WTC11 (cell line): ENCODE data around the gene ZNF646. TPM values are rescaled to one million over a fixed set of nuclear protein-coding genes. Genes with fewer than 3 reads are reported as not detected.

Experiments
- ATAC-seq: fragments of 200-7000 bp; cut with Tn5 transposase; 2 replicates; pipeline ENCODE4 v1.10.0; 2021; ENCODE audit warnings: mild to moderate bottlenecking, moderate library complexity
- CTCF ChIA-PET: fragments of 300-600 bp; sonication (Branson Sonifier 250); formaldehyde crosslinking; loops from one replicate; lab custom pipeline; 2021; ENCODE audit warnings: antibody characterized with exemption; lab: Charles Lee
- POLR2A ChIA-PET: fragments of 350-600 bp; sonication (Branson Sonifier 250); formaldehyde crosslinking; loops from one replicate; lab custom pipeline; 2021; ENCODE audit warnings: antibody characterized with exemption; lab: Charles Lee
- DNase-seq: peaks from one replicate; pipeline ENCODE4 v3.0.0; 2021; ENCODE audit warnings: low spot score
- H3K27ac Mint-ChIP-seq: 2 replicates; pipeline ENCODE4 v1.8.0; 2021; ENCODE audit warnings: mixed read lengths
- H3K27me3 Mint-ChIP-seq: 2 replicates; pipeline ENCODE4 v1.8.0; 2021; ENCODE audit warnings: low read depth, mild to moderate bottlenecking, moderate library complexity, mixed read lengths
- H3K36me3 Mint-ChIP-seq: 2 replicates; pipeline ENCODE4 v1.8.0; 2021; ENCODE audit warnings: mixed read lengths
- H3K4me1 Mint-ChIP-seq: 2 replicates; pipeline ENCODE4 v1.8.0; 2022; ENCODE audit warnings: mixed read lengths
- H3K4me3 Mint-ChIP-seq: 2 replicates; pipeline ENCODE4 v1.8.0; 2021; ENCODE audit warnings: mild to moderate bottlenecking, moderate library complexity, mixed read lengths
- H3K9me3 Mint-ChIP-seq: 2 replicates; pipeline ENCODE4 v1.8.0; 2021; ENCODE audit warnings: mixed read lengths
- EMX1 ChIP-seq: fragments of 250-450 bp; sonication (Bioruptor Pico); IDR thresholded peaks from 2 replicates; pipeline ENCODE4 v1.8.0; 2021; ENCODE audit warnings: mild to moderate bottlenecking
- GABPB1 ChIP-seq: sonication (generic); formaldehyde crosslinking; IDR thresholded peaks from 2 replicates; pipeline ENCODE4 v1.8.1; 2023; ENCODE audit warnings: mild to moderate bottlenecking, missing genetic modification reagents
- IRF1 ChIP-seq: sonication (generic); formaldehyde crosslinking; IDR thresholded peaks from 2 replicates; pipeline ENCODE4 v1.8.0; 2023; ENCODE audit warnings: missing genetic modification reagents
- MAX ChIP-seq: sonication (generic); formaldehyde crosslinking; IDR thresholded peaks from 2 replicates; pipeline ENCODE4 v1.8.0; 2022; ENCODE audit warnings: mild to moderate bottlenecking, missing genetic modification reagents
- MYBL2 ChIP-seq: sonication (generic); formaldehyde crosslinking; IDR thresholded peaks from 2 replicates; pipeline ENCODE4 v1.8.1; 2023; ENCODE audit warnings: mild to moderate bottlenecking, moderate library complexity, missing genetic modification reagents
- NFATC4 ChIP-seq: fragments of 250-450 bp; sonication (Bioruptor Pico); IDR thresholded peaks from 2 replicates; pipeline ENCODE4 v1.9.0; 2021; ENCODE audit warnings: mild to moderate bottlenecking
- NR2C2 ChIP-seq: sonication (generic); formaldehyde crosslinking; IDR thresholded peaks from 2 replicates; pipeline ENCODE4 v1.8.0; 2022; ENCODE audit warnings: mild to moderate bottlenecking, missing genetic modification reagents
- OVOL2 ChIP-seq: fragments of 250-450 bp; sonication (Bioruptor Pico); IDR thresholded peaks from 2 replicates; pipeline ENCODE4 v1.9.0; 2021; ENCODE audit warnings: mild to moderate bottlenecking, borderline replicate concordance
- SMAD4 ChIP-seq: sonication (generic); formaldehyde crosslinking; IDR thresholded peaks from 2 replicates; pipeline ENCODE4 v1.8.0; 2022; ENCODE audit warnings: mild to moderate bottlenecking, missing genetic modification reagents
- SP1 ChIP-seq: sonication (generic); formaldehyde crosslinking; conservative IDR thresholded peaks from 2 replicates; pipeline ENCODE4 v1.8.1; 2022; ENCODE audit warnings: missing genetic modification reagents
- TEAD4 ChIP-seq: sonication (generic); formaldehyde crosslinking; IDR thresholded peaks from 2 replicates; pipeline ENCODE4 v1.8.0; 2022; ENCODE audit warnings: mild to moderate bottlenecking, missing genetic modification reagents
- TP53 ChIP-seq: sonication (generic); formaldehyde crosslinking; IDR thresholded peaks from 2 replicates; pipeline ENCODE4 v1.8.1; 2023; ENCODE audit warnings: mild to moderate bottlenecking, missing genetic modification reagents
- ZMAT4 ChIP-seq: fragments of 250-450 bp; sonication (Bioruptor Pico); IDR thresholded peaks from 2 replicates; pipeline ENCODE4 v1.9.0; 2021; ENCODE audit warnings: mild to moderate bottlenecking
- ZNF138 ChIP-seq: sonication (generic); formaldehyde crosslinking; conservative IDR thresholded peaks from 2 replicates; pipeline ENCODE4 v1.8.1; 2022; ENCODE audit warnings: mild to moderate bottlenecking, moderate library complexity, missing genetic modification reagents
- ZNF396 ChIP-seq: fragments of 250-450 bp; sonication (Bioruptor Pico); IDR thresholded peaks from 2 replicates; pipeline ENCODE4 v1.8.0; 2021; ENCODE audit warnings: mild to moderate bottlenecking, moderate library complexity, borderline replicate concordance
- ZNF423 ChIP-seq: fragments of 250-450 bp; sonication (Bioruptor Pico); IDR thresholded peaks from 2 replicates; pipeline ENCODE4 v2.1.2; 2022; ENCODE audit warnings: mild to moderate bottlenecking, moderate library complexity
- total RNA-seq: library from RNA; stranded (reverse); gene quantifications from 3 replicates; pipeline ENCODE4 v1.2.3, GENCODE V29; 2021
- TF ChIP-seq, protein P1 (sequence below): sonication (generic); formaldehyde crosslinking; IDR thresholded peaks from 2 replicates; pipeline ENCODE4 v1.8.1; 2023; ENCODE audit warnings: mild to moderate bottlenecking, missing genetic modification reagents, moderate library complexity
- TF ChIP-seq, protein P2 (sequence below): sonication (generic); formaldehyde crosslinking; IDR thresholded peaks from 2 replicates; pipeline ENCODE4 v1.8.0; 2022; ENCODE audit warnings: mild to moderate bottlenecking, missing genetic modification reagents
- TF ChIP-seq, protein P3 (sequence below): sonication (generic); formaldehyde crosslinking; IDR thresholded peaks from 2 replicates; pipeline ENCODE4 v1.8.1; 2023; ENCODE audit warnings: mild to moderate bottlenecking, missing genetic modification reagents, borderline replicate concordance
- TF ChIP-seq, protein P4 (sequence below): sonication (generic); formaldehyde crosslinking; conservative IDR thresholded peaks from 2 replicates; pipeline ENCODE4 v1.8.1; 2023; ENCODE audit warnings: mild to moderate bottlenecking, low read depth, missing genetic modification reagents, moderate library complexity
- TF ChIP-seq, protein P5 (sequence below): sonication (generic); formaldehyde crosslinking; IDR thresholded peaks from 2 replicates; pipeline ENCODE4 v1.8.1; 2022; ENCODE audit warnings: mild to moderate bottlenecking, missing genetic modification reagents, moderate library complexity, borderline replicate concordance

The ZNF646 gene
- total RNA-seq, 1 experiment from 2014 or later: 29.3 TPM

DNA sequence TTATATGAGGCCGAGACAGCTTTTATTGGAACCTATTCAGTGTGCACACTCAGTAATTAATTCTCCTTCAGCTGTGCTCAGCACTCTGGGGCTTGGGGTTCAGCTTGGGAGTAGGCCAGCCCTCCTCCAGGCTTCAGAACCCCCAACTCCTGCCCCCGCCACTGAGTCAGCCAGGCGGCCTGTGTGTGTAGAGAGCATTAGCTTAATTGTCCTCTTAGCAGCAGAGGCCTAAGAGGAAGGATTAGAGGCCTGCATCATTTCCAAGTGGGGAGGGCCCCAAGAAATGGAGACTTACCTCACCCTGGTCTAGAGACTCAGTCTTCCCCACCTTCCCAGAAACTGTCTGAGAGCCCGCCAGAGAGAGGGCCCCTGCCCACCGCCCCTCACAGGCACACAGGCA is 13.7 kb downstream of the ZNF646 start (continued):
- TF ChIP-seq, protein P1, sequence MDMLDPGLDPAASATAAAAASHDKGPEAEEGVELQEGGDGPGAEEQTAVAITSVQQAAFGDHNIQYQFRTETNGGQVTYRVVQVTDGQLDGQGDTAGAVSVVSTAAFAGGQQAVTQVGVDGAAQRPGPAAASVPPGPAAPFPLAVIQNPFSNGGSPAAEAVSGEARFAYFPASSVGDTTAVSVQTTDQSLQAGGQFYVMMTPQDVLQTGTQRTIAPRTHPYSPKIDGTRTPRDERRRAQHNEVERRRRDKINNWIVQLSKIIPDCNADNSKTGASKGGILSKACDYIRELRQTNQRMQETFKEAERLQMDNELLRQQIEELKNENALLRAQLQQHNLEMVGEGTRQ (CRISPR knock-in tag): no peak
- TF ChIP-seq IRF1 (CRISPR knock-in tag) (no peak), ZNF396 (no peak), EMX1 (CRISPR knock-in tag) (no peak), ZNF423 (CRISPR knock-in tag) (no peak)

GRCh38 chr16:31088459-31089183 is 14.4 kb downstream of the ZNF646 start, which contains the start of gene PRSS53:
PRSS53 (minus strand) TSS chr16:31088943; CDS start chr16:31088809, 134 bp downstream.
- Mint-ChIP-seq H3K27me3 (no peaks in the 10 kb centered on the region), H3K4me1 (0 out of 2 replicates have a peak, but pooled peaks cover 3% of the 10 kb centered on the region), H3K9me3 (no peaks in the 10 kb centered on the region), H3K4me3 (no peak within 1 kb of the TSS)
- DNase-seq: no peak
- CTCF ChIA-PET: interaction anchor here (0.6 kb wide), 1 partner anchor 47 kb away, joined by 3 read pairs; no protein-coding TSS in a partner anchor
- TF ChIP-seq SP1 (CRISPR knock-in tag) (no peak), EMX1 (CRISPR knock-in tag) (no peak), TP53 (CRISPR knock-in tag) (no peak), MYBL2 (CRISPR knock-in tag) (no peak)
- TF ChIP-seq, all 79 proteins: peak for 0
- H3K36me3 Mint-ChIP-seq: peaks cover 12% of the 10 kb centered on the region
- ATAC-seq: no peak
- POLR2A ChIA-PET: no interaction called here
- H3K27ac Mint-ChIP-seq: peak within 1 kb of the TSS; percentile 49; the same call in 1 of the 2 replicates

DNA sequence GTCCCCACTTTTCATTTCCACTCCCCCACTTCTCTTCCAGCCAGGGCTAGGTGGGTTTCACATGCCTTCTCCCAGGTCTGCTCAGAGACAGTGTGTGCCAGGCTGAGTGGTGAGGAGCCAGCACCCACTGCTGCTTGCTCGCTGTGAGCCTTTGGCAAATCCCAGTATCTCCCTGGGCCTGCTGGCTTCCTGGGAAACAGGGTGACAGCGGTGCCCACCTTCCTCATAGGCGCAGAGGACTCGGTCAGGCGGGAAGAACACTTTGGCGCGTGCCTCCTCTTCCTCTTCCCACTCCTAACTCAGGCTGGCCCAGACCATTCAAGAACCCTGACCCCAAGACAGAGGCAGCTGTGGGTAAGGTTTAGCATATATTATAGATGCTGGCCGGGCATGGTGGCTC is 15.0 kb downstream of the ZNF646 start:
- no peak for ATAC-seq
- H3K4me3 Mint-ChIP-seq: no peak overlapping the region
- H3K4me1 Mint-ChIP-seq: peaks cover 8% of the 10 kb centered on the region; the same call in 1 of the 2 replicates
- peak overlapping the region; percentile 49; the same call in 1 of the 2 replicates for H3K27ac Mint-ChIP-seq
- H3K36me3 Mint-ChIP-seq: peaks cover 12% of the 10 kb centered on the region
- ChIA-PET POLR2A (no interaction called here), CTCF (interaction anchor here (0.6 kb wide), 1 partner anchor 47 kb away, joined by 3 read pairs; no protein-coding TSS in a partner anchor)
- H3K9me3 Mint-ChIP-seq: no peaks in the 10 kb centered on the region
- DNase-seq: no peak
- no peaks in the 10 kb centered on the region for H3K27me3 Mint-ChIP-seq
- no peak for TF ChIP-seq MAX (CRISPR knock-in tag)
- no peak for TF ChIP-seq ZNF138
- no peak for TF ChIP-seq SMAD4 (CRISPR knock-in tag)
- TF ChIP-seq EMX1 (CRISPR knock-in tag): no peak
- no peak for TF ChIP-seq NFATC4 (CRISPR knock-in tag)
- TF ChIP-seq, protein P2, sequence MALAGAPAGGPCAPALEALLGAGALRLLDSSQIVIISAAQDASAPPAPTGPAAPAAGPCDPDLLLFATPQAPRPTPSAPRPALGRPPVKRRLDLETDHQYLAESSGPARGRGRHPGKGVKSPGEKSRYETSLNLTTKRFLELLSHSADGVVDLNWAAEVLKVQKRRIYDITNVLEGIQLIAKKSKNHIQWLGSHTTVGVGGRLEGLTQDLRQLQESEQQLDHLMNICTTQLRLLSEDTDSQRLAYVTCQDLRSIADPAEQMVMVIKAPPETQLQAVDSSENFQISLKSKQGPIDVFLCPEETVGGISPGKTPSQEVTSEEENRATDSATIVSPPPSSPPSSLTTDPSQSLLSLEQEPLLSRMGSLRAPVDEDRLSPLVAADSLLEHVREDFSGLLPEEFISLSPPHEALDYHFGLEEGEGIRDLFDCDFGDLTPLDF: no peak
- no peak for TF ChIP-seq NR2C2 (CRISPR knock-in tag)
- no peak for TF ChIP-seq OVOL2 (CRISPR knock-in tag)
- TF ChIP-seq, protein P3, sequence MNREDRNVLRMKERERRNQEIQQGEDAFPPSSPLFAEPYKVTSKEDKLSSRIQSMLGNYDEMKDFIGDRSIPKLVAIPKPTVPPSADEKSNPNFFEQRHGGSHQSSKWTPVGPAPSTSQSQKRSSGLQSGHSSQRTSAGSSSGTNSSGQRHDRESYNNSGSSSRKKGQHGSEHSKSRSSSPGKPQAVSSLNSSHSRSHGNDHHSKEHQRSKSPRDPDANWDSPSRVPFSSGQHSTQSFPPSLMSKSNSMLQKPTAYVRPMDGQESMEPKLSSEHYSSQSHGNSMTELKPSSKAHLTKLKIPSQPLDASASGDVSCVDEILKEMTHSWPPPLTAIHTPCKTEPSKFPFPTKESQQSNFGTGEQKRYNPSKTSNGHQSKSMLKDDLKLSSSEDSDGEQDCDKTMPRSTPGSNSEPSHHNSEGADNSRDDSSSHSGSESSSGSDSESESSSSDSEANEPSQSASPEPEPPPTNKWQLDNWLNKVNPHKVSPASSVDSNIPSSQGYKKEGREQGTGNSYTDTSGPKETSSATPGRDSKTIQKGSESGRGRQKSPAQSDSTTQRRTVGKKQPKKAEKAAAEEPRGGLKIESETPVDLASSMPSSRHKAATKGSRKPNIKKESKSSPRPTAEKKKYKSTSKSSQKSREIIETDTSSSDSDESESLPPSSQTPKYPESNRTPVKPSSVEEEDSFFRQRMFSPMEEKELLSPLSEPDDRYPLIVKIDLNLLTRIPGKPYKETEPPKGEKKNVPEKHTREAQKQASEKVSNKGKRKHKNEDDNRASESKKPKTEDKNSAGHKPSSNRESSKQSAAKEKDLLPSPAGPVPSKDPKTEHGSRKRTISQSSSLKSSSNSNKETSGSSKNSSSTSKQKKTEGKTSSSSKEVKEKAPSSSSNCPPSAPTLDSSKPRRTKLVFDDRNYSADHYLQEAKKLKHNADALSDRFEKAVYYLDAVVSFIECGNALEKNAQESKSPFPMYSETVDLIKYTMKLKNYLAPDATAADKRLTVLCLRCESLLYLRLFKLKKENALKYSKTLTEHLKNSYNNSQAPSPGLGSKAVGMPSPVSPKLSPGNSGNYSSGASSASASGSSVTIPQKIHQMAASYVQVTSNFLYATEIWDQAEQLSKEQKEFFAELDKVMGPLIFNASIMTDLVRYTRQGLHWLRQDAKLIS (CRISPR knock-in tag): no peak
- no peak for TF ChIP-seq GABPB1 (CRISPR knock-in tag)
- no peak for TF ChIP-seq TEAD4 (CRISPR knock-in tag)
- TF ChIP-seq, protein P4, sequence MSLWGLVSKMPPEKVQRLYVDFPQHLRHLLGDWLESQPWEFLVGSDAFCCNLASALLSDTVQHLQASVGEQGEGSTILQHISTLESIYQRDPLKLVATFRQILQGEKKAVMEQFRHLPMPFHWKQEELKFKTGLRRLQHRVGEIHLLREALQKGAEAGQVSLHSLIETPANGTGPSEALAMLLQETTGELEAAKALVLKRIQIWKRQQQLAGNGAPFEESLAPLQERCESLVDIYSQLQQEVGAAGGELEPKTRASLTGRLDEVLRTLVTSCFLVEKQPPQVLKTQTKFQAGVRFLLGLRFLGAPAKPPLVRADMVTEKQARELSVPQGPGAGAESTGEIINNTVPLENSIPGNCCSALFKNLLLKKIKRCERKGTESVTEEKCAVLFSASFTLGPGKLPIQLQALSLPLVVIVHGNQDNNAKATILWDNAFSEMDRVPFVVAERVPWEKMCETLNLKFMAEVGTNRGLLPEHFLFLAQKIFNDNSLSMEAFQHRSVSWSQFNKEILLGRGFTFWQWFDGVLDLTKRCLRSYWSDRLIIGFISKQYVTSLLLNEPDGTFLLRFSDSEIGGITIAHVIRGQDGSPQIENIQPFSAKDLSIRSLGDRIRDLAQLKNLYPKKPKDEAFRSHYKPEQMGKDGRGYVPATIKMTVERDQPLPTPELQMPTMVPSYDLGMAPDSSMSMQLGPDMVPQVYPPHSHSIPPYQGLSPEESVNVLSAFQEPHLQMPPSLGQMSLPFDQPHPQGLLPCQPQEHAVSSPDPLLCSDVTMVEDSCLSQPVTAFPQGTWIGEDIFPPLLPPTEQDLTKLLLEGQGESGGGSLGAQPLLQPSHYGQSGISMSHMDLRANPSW: no peak
- TF ChIP-seq ZMAT4: no peak
- TF ChIP-seq, protein P5, sequence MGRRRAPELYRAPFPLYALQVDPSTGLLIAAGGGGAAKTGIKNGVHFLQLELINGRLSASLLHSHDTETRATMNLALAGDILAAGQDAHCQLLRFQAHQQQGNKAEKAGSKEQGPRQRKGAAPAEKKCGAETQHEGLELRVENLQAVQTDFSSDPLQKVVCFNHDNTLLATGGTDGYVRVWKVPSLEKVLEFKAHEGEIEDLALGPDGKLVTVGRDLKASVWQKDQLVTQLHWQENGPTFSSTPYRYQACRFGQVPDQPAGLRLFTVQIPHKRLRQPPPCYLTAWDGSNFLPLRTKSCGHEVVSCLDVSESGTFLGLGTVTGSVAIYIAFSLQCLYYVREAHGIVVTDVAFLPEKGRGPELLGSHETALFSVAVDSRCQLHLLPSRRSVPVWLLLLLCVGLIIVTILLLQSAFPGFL: no peak
